Measurements from ENCODE around the gene MBP.

The MBP gene

DNA sequence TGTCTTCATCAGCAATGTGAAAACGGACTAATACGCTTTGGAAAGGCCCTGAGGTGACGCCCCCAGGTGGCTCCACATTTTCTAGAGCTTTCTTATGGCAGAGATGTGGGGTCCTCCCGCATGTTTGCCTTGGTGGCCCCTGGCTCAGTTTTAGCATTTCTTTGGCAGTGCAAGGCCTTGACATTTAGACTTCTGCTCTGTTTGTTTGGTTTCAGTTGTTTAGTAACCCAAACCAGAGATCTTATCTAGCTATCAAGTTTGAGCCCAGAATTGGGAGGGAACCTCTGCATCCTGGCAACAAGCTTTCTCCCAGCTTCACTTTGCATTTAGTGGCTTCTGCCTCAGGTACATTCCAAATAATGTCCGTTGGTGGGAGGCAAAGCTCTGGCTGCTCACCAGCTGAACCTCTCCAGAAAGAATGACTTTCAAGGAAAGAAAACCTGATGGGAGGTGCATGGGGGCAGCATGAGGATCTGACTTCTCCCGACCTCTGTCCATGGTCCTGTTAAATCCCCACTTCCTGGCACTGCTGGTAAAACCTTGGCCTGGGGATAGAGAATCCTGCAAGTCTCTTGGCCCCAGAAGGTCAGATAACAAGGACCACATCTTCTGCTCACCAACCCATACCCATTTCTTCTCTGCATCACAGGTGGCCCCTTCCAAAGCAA, 12.0 kb upstream of the MBP start:
- TF ChIP-seq CTCF (IDR thresholded peaks at IDR 0.05; ENCODE audit: extremely low read depth, missing control alignments) = no peak
- no peak for DNase-seq (ENCODE audit: low spot score)

GRCh38 chr18:77144046-77144445, 11.5 kb upstream of the MBP start:
- TF ChIP-seq CTCF (IDR thresholded peaks at IDR 0.05; ENCODE audit: extremely low read depth, missing control alignments) = no peak
- DNase-seq (ENCODE audit: low spot score) = no peak

GRCh38 chr18:77143196-77143595, 10.6 kb upstream of the MBP start:
- TF ChIP-seq CTCF (IDR thresholded peaks at IDR 0.05; ENCODE audit: extremely low read depth, missing control alignments) = no peak
- no peak for DNase-seq (ENCODE audit: low spot score)

DNA sequence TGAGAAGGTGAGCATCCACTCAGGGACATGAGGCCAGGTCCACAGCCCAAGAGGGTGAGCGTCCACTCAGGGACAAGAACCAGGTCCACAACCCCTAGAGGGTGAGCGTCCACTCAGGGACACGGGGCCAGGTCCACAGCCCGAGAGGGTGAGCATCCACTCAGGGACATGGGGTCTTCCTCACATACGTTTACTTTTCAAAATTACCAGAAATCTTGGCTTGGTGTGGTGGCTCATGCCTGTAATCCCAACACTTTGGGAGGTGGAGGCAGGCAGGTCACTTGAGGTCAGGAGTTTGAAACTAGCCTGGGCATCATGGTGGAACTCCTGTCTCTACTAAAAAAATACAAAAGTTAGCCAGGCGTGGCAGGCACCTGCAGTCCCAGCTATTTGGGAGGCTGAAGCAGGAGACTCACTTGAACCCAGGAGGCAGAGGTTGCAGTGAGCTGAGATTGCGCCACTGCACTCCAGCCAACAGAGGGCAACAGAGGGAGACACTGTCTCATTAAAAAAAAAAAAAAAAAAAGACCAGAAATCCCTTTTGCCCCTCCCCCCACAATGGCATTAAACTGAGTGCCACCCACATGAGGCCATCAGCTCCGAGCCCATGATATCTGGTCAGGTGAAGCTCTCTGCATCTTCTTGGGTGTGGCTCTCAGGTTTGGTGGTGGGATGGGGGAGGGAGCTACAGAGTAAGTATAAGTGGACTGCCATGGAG, 9.0 kb upstream of the MBP start:
- no peak for DNase-seq (ENCODE audit: low spot score)

DNA sequence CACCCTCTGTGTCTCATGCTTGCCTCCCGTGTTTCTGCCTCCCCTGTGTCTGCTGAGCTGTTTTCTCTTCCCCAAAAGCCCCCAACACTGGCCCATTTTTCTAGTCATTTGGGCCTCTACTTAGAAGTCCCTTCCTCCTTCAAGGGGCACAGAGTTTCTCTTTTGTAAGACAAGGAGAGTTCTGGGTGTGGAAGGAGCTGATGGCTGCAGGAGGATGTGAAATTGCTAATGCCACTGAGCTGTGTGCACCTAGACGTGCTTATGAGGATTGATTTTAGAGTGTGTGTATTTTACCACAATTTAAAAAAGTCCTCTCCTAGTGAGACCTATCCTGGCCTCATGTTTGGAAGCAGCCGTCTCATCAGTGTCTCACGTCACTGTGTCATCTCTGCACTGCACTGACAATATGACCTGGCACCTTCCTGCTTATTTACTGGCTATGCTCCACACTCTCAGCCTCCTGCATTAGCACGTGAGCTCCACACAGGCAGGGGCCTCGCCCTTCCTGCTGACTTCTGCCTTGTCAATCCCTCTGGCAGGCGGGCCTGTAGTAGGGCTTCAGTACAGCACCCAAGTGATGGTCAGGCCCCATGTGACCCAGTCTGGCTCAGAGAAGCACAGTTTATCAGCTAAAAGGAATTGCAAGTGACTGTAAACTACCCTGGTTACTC, 8.0 kb upstream of the MBP start:
- no peak for DNase-seq (ENCODE audit: low spot score)
- TF ChIP-seq CTCF (IDR thresholded peaks at IDR 0.05; ENCODE audit: extremely low read depth, missing control alignments) = no peak

More for the DNA sequence above, 9.0 kb upstream of the MBP start:
- no peak for TF ChIP-seq CTCF (IDR thresholded peaks at IDR 0.05; ENCODE audit: extremely low read depth, missing control alignments)

GRCh38 chr18:77140030-77140429, 7.4 kb upstream of the MBP start:
- DNase-seq (ENCODE audit: low spot score) = no peak
- TF ChIP-seq CTCF (IDR thresholded peaks at IDR 0.05; ENCODE audit: extremely low read depth, missing control alignments) = no peak

- no peak for DNase-seq (ENCODE audit: low spot score)
- no peak for TF ChIP-seq CTCF (IDR thresholded peaks at IDR 0.05; ENCODE audit: extremely low read depth, missing control alignments)
Measured at GRCh38 chr18:77139619-77140018, 7.0 kb upstream of the MBP start.

All from GM20000 (cell line).